H9 (cell line): ENCODE results near the gene LSM4. TPM values are rescaled to one million over a fixed set of nuclear protein-coding genes. Genes with fewer than 3 reads are reported as not detected.

Experiments
- DNase-seq: peaks from one replicate; pipeline ENCODE4 v3.0.0-alpha.2; 2017
- H2AFZ ChIP-seq: one replicate; pipeline ENCODE4 v1.6.1; 2013; ENCODE audit warnings: mild to moderate bottlenecking, low read length, control low read depth, moderate library complexity
- H2AK5ac ChIP-seq: 2 replicates; pipeline ENCODE4 v1.6.1; 2013; ENCODE audit warnings: low read length, control low read depth, mixed read lengths; ENCODE audit not compliant: insufficient read length
- H2BK120ac ChIP-seq: one replicate; pipeline ENCODE4 v1.6.1; 2013; ENCODE audit warnings: low read depth, mild to moderate bottlenecking, low read length, control low read depth, inconsistent platforms; ENCODE audit not compliant: poor library complexity, severe bottlenecking
- H2BK12ac ChIP-seq: 2 replicates; pipeline ENCODE4 v1.6.1; 2013; ENCODE audit warnings: low read length, control low read depth, mixed read lengths, low read depth; ENCODE audit not compliant: insufficient read length
- H2BK15ac ChIP-seq: 2 replicates; pipeline ENCODE4 v1.6.1; 2013; ENCODE audit warnings: low read depth, low read length, control low read depth
- H2BK20ac ChIP-seq: one replicate; pipeline ENCODE4 v1.6.1; 2013; ENCODE audit warnings: low read depth, mild to moderate bottlenecking, low read length, control low read depth, inconsistent platforms; ENCODE audit not compliant: poor library complexity, severe bottlenecking
- H2BK5ac ChIP-seq: 2 replicates; pipeline ENCODE4 v1.6.1; 2013; ENCODE audit warnings: low read length, control low read depth, mixed read lengths; ENCODE audit not compliant: insufficient read length
- H3K14ac ChIP-seq: 2 replicates; pipeline ENCODE4 v1.6.1; 2013; ENCODE audit warnings: low read length, control low read depth; ENCODE audit not compliant: insufficient read depth
- H3K18ac ChIP-seq: 2 replicates; pipeline ENCODE4 v1.6.1; 2013; ENCODE audit warnings: low read depth, mild to moderate bottlenecking, mixed read lengths, low read length, control low read depth; ENCODE audit not compliant: insufficient read length
- H3K23ac ChIP-seq: 2 replicates; pipeline ENCODE4 v1.6.1; 2013; ENCODE audit warnings: low read length, control low read depth, mixed read lengths, low read depth; ENCODE audit not compliant: insufficient read length
- H3K23me2 ChIP-seq: 2 replicates; pipeline ENCODE4 v1.6.1; 2013; ENCODE audit warnings: low read depth, mild to moderate bottlenecking, mixed read lengths, low read length, control low read depth; ENCODE audit not compliant: insufficient read length, poor library complexity, severe bottlenecking
- H3K27ac ChIP-seq: 2 replicates; pipeline ENCODE4 v1.5.1; 2013; ENCODE audit warnings: low read length, control low read depth, mixed read lengths, low read depth; ENCODE audit not compliant: insufficient read length
- H3K27me3 ChIP-seq: 2 replicates; pipeline ENCODE4 v1.6.1; 2013; ENCODE audit warnings: low read length, control low read depth, inconsistent platforms; ENCODE audit not compliant: insufficient read depth
- H3K4ac ChIP-seq: 2 replicates; pipeline ENCODE4 v1.6.1; 2013; ENCODE audit warnings: low read depth, mild to moderate bottlenecking, control low read depth, inconsistent platforms, low read length, moderate library complexity
- H3K4me1 ChIP-seq: 2 replicates; pipeline ENCODE4 v1.6.1; 2013; ENCODE audit warnings: low read length, control low read depth, inconsistent platforms; ENCODE audit not compliant: insufficient read depth
- H3K4me2 ChIP-seq: 2 replicates; pipeline ENCODE4 v1.6.1; 2013; ENCODE audit warnings: low read length, control low read depth, mixed read lengths; ENCODE audit not compliant: insufficient read length, insufficient read depth
- H3K56ac ChIP-seq: 2 replicates; pipeline ENCODE4 v1.6.1; 2013; ENCODE audit warnings: low read depth, mild to moderate bottlenecking, mixed read lengths, low read length, control low read depth; ENCODE audit not compliant: insufficient read length
- H3K79me1 ChIP-seq: 2 replicates; pipeline ENCODE4 v1.6.1; 2013; ENCODE audit warnings: low read depth, mild to moderate bottlenecking, moderate library complexity, low read length, control low read depth, inconsistent platforms; ENCODE audit not compliant: insufficient read depth, poor library complexity, severe bottlenecking
- H3K79me2 ChIP-seq: 2 replicates; pipeline ENCODE4 v1.6.1; 2013; ENCODE audit warnings: low read length, control low read depth, inconsistent platforms; ENCODE audit not compliant: insufficient read depth
- H3K9ac ChIP-seq: 2 replicates; pipeline ENCODE4 v1.6.1; 2013; ENCODE audit warnings: low read length, control low read depth, mixed read lengths; ENCODE audit not compliant: insufficient read length; ENCODE audit errors: extremely low read depth
- H3K9me3 ChIP-seq: one replicate; pipeline ENCODE4 v1.6.1; 2013; ENCODE audit warnings: low read depth, low read length, inconsistent platforms; ENCODE audit not compliant: control insufficient read depth
- H3T11ph ChIP-seq: one replicate; pipeline ENCODE4 v1.6.1; 2013; ENCODE audit warnings: mild to moderate bottlenecking, low read length, control low read depth, inconsistent platforms
- H4K20me1 ChIP-seq: one replicate; pipeline ENCODE4 v1.6.1; 2013; ENCODE audit not compliant: control insufficient read depth, insufficient read length, insufficient read depth
- H4K5ac ChIP-seq: 2 replicates; pipeline ENCODE4 v1.6.1; 2013; ENCODE audit warnings: low read depth, mild to moderate bottlenecking, mixed read lengths, low read length, control low read depth; ENCODE audit not compliant: insufficient read length
- H4K8ac ChIP-seq: replicated peaks from 2 replicates; pipeline ENCODE4 v1.6.1; 2013; ENCODE audit warnings: low read length, control low read depth, mixed read lengths, low read depth; ENCODE audit not compliant: insufficient read length
- H4K91ac ChIP-seq: 2 replicates; pipeline ENCODE4 v1.6.1; 2013; ENCODE audit warnings: low read depth, mild to moderate bottlenecking, moderate library complexity, mixed read lengths, low read length, control low read depth; ENCODE audit not compliant: insufficient read length
- H3K27ac Mint-ChIP-seq, 3 experiments: 2 replicates in 2 of 3; 3 replicates in 1 of 3; pipeline ENCODE4 v1.8.0; 2020 to 2021; ENCODE audit warnings: mixed read lengths in 3 of 3, mild to moderate bottlenecking in 1 of 3, moderate library complexity in 1 of 3
- H3K27me3 Mint-ChIP-seq: 2 replicates; pipeline ENCODE4 v1.8.0; 2021; ENCODE audit warnings: low read depth, mild to moderate bottlenecking, moderate library complexity, mixed read lengths
- H3K36me3 Mint-ChIP-seq, 3 experiments: 2 replicates in 2 of 3; 3 replicates in 1 of 3; pipeline ENCODE4 v1.8.0; 2020 to 2021; ENCODE audit warnings: low read depth in 3 of 3, mixed read lengths in 3 of 3; ENCODE audit not compliant: insufficient read depth in 1 of 3
- H3K4me1 Mint-ChIP-seq, 2 experiments: 2 replicates each; pipeline ENCODE4 v1.8.0; 2020; ENCODE audit warnings: mixed read lengths in 2 of 2
- H3K4me3 Mint-ChIP-seq, 2 experiments: 2 replicates in 1 of 2; 3 replicates in 1 of 2; pipeline ENCODE4 v1.8.0; 2020 to 2021; ENCODE audit warnings: mild to moderate bottlenecking in 2 of 2, mixed read lengths in 2 of 2, moderate library complexity in 1 of 2
- H3K9me3 Mint-ChIP-seq, 2 experiments: 2 replicates in 1 of 2; 3 replicates in 1 of 2; pipeline ENCODE4 v1.8.0; 2020; ENCODE audit warnings: mild to moderate bottlenecking in 2 of 2, mixed read lengths in 2 of 2, moderate library complexity in 1 of 2
- WGBS: extraction: QIAGEN DNeasy Blood & Tissue Kit; methylation state at CpG from one replicate; pipeline ENCODE4 v1.1.7; 2013; ENCODE audit warnings: missing lambda C conversion rate, low lambda C conversion rate, mixed read lengths; ENCODE audit not compliant: insufficient read length; ENCODE audit errors: extremely low coverage; 5-methylcytosine and 5-hydroxymethylcytosine counted together
- total RNA-seq: library from RNA; stranded (reverse); gene quantifications from 2 replicates; pipeline ENCODE4 v1.2.1, GENCODE V29; 2021
- TF ChIP-seq, protein P1 (sequence below): fragments of 200-600 bp; sonication (generic); conservative IDR thresholded peaks from 3 replicates; pipeline ENCODE4 v1.8.0; 2021; ENCODE audit warnings: antibody characterized with exemption, mild to moderate bottlenecking

LSM4 gene
- total RNA-seq, 1 experiment from 2014 or later = 342 TPM

- no peak overlapping the region for H3K9ac ChIP-seq
- no peak overlapping the region for H2AK5ac ChIP-seq
- no peak overlapping the region for H3K14ac ChIP-seq
- H3K79me1 ChIP-seq = no peaks in the 10 kb centered on the region
- no peak overlapping the region for H3K4ac ChIP-seq
- no peak overlapping the region for H2BK15ac ChIP-seq
- no peaks in the 10 kb centered on the region for H3K4me1 ChIP-seq
- H3K4me3 Mint-ChIP-seq = no peak overlapping the region
- H3K18ac ChIP-seq = no peak overlapping the region
- H3K23ac ChIP-seq = no peak overlapping the region
- TF ChIP-seq, protein P1, sequence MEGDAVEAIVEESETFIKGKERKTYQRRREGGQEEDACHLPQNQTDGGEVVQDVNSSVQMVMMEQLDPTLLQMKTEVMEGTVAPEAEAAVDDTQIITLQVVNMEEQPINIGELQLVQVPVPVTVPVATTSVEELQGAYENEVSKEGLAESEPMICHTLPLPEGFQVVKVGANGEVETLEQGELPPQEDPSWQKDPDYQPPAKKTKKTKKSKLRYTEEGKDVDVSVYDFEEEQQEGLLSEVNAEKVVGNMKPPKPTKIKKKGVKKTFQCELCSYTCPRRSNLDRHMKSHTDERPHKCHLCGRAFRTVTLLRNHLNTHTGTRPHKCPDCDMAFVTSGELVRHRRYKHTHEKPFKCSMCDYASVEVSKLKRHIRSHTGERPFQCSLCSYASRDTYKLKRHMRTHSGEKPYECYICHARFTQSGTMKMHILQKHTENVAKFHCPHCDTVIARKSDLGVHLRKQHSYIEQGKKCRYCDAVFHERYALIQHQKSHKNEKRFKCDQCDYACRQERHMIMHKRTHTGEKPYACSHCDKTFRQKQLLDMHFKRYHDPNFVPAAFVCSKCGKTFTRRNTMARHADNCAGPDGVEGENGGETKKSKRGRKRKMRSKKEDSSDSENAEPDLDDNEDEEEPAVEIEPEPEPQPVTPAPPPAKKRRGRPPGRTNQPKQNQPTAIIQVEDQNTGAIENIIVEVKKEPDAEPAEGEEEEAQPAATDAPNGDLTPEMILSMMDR = no peak
- peaks cover 4% of the 10 kb centered on the region for H3K27me3 Mint-ChIP-seq
- no peak overlapping the region for H2BK5ac ChIP-seq
- H4K8ac ChIP-seq = no peak overlapping the region
- H3K4me1 Mint-ChIP-seq = peaks cover 6 to 7% of the 10 kb centered on the region in 2 experiments; a peak in 3 of 4 replicates
- H4K5ac ChIP-seq = no peak overlapping the region
- peaks cover 2 to 27% (median 7%) of the 10 kb centered on the region in 3 experiments; a peak in 5 of 7 replicates for H3K36me3 Mint-ChIP-seq
- no peak overlapping the region for H2AFZ ChIP-seq
- WGBS = no CpG with 5 or more reads among the region's 9 CpGs
- no peak overlapping the region for H3K4me2 ChIP-seq
- H3K23me2 ChIP-seq = no peaks in the 10 kb centered on the region
- no peak overlapping the region for H2BK12ac ChIP-seq
- no peaks in the 10 kb centered on the region for H4K20me1 ChIP-seq
- no peak overlapping the region for H3K56ac ChIP-seq
- no peak overlapping the region for H3T11ph ChIP-seq
- H2BK20ac ChIP-seq = no peak overlapping the region
- DNase-seq = no peak
- no peaks in the 10 kb centered on the region for H3K79me2 ChIP-seq
- H3K27ac Mint-ChIP-seq = no peak overlapping the region
- no peak overlapping the region for H2BK120ac ChIP-seq
- no peaks in the 10 kb centered on the region for H3K9me3 ChIP-seq
- no peaks in the 10 kb centered on the region for H3K27me3 ChIP-seq
- H3K27ac ChIP-seq = no peak overlapping the region
- peaks cover 0 to 3% of the 10 kb centered on the region in 2 experiments; a peak in 1 of 5 replicates for H3K9me3 Mint-ChIP-seq
- H4K91ac ChIP-seq = no peak overlapping the region
Measured at GRCh38 chr19:18270326-18270725, 52.5 kb downstream of the LSM4 start.
